HG03457 (cell line): ENCODE data around the gene TPSB2.
"Not testable (repeated sequence)": the region's sequence is repeated elsewhere in the genome, so short reads cannot be mapped to it uniquely, and the experiment has no call there.

Experiments used
- ATAC-seq: cut with Tn5 transposase; IDR thresholded peaks from one replicate; pipeline ENCODE4 v1.9.1; 2021; ENCODE audit warnings: moderate number of reproducible peaks; ENCODE audit not compliant: unreplicated experiment

TPSB2 gene

DNA sequence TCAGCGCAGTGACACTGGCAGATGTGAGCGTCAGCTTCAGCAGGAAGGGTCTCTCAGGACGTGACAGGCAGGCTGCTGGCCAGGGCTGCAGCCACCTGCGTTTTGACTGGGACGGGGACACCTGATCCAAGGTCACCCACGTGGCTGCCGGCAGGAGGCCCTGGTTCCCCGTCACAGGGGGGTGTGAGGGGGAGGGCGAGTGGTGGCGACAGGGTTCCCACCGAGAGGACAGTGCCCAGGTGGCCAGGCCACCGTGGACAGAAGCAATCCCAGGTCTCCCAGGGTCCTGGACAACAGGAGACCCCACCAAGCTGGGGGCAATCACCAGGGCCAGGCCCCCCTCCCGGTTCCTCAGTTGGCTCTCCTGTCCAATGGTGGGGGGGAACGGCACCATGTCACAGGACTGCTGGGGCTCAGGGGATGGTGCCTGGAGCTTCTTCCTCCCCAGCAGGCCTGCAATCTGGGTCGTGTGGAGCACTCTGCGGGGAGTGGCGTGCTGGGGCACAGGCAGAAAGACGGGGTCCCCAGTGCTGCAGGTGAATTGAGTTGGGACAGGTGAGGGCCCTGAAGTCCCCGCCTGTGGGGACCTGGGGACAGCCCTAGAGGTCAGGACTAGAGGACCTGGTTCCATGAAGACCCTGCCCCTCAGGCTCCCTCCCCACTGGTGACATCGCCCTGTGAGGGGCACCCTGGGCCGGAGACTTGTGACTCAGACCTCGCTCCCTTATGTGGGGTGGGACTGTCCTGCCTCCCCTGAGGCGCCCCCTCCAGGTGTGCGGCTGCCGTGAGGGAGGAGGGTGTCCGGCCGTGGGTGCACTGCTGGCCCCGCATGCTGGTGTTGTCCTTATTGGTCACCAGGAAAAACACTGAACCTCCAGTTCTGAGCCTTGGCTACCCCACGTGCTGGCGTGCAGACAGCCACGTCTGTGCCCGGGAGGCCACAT lies 14.2 kb upstream of the TPSB2 start:
- not testable (repeated sequence) for ATAC-seq

GRCh38 chr16:1243363-1243762 lies 13.4 kb upstream of the TPSB2 start:
- not testable (repeated sequence) for ATAC-seq

DNA sequence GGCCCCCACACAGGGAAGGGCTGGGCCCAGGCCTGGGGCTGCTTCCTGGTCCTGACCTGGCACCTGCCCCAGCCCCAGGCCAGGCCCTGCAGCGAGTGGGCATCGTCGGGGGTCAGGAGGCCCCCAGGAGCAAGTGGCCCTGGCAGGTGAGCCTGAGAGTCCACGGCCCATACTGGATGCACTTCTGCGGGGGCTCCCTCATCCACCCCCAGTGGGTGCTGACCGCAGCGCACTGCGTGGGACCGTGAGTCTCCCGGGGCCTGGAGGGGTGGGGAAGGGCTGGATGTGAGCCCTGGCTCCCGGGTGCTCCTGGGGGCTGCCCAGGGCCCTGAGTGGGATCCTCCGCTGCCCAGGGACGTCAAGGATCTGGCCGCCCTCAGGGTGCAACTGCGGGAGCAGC lies 11.1 kb upstream of the TPSB2 start:
- not testable (repeated sequence) for ATAC-seq

DNA sequence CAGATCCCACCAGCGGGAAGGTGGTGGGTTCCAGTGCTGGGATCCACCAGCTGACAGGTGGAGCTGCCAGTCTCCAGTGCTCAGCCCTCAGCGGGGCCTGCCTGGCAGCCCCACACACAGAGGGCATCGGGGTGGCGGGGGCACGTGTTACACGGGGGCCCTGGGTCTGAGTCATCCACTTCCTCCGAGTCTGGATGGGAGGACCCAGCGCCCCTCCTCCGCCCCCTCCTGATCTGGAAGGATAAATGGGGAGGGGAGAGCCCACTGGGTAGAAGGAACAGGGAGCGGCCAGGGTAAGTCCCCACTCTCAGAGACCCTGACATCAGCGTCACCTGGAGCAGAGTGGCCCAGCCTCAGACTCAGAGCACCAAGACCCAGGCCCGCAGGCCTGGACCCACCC lies 10.5 kb upstream of the TPSB2 start, which contains the start of gene TPSAB1:
Gene TPSAB1, plus strand, starts transcription at position 270 of the 400 bp plus-strand sequence. CDS start 234 bp downstream, outside the sequence.
- not testable (repeated sequence) for ATAC-seq

- not testable (repeated sequence) for ATAC-seq
These were observed 9.6 kb upstream of the TPSB2 start for GRCh38 chr16:1239575-1239974.

DNA sequence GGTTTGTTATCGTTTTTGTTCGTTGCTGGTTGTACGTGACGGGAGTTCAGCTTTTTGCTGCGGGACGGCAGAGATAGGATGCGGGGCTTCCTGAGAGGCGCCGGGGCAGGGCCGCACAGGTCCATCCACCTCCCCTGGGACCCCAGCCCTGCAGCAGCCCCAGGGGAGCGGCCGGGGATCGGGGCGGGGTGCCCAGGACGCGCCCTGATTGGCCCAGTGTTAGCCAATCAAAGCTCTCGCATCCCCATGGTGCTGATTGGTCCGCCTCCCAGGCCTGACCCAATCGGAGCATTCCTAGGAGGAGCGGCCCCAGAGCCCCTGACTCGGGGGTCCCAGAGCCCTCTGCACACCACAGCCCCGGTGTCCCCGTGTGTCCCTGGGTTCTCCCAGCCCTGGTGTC lies 8.9 kb upstream of the TPSB2 start:
- ATAC-seq = not testable (repeated sequence)

DNA sequence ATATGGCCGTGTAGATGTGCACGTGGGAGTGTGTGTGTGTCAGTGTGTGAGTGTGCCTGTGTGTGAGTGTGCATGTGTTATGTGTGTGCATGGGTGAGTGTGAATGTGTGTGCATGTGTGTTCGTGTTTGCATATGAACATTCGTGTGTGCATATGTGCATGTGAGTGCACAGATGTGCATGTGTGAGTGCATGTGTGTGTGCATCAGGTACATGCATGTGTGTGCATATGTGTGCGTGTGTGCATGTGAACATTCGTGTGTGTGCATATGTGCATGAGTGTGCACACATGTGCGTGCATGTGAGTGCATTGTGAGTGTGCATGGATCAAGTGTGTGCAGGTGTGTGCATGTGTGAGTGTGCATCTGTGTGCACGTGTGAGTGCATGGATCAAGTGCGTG lies 8.0 kb upstream of the TPSB2 start:
- ATAC-seq = no peak

DNA sequence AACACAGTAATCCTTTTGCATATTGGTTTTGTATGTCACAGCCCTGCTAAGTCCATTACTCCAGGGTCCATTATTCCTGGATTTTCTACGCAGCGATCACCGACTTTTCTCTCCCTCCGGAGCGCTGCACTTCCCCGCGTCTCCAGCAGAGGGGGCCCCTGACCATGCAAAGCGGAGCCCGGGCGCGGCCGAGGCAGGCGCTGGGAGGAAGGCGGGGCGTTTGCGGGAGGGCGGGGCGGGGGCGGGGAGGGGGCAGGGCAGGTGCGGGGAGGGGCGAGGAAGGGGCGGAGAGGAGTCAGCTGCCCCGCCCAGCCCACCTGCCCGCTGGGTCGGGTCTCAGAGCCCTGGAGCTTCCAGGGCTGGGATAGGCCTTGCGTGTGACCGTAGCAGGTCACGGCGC lies 6.7 kb upstream of the TPSB2 start:
- not testable (repeated sequence) for ATAC-seq

- not testable (repeated sequence) for ATAC-seq
These were observed 2.2 kb upstream of the TPSB2 start for GRCh38 chr16:1232049-1232748.

DNA sequence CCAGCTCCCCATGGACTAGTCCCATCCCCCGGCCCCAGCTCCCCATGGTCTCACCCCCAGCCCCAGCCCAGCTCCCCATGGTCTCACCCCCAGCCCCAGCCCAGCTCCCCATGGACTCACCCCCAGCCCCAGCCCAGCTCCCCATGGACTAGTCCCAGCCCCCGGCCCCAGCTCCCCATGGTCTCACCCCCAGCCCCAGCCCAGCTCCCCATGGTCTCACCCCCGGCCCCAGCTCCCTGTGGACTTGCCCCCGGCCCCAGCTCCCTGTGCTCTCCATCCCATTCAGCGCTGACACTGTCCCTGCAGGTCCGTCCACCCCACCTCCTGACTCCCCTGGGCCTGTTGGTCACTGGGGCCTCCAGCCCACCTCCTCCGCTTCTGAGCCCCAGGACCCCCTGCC lies 1.3 kb upstream of the TPSB2 start:
- ATAC-seq = not testable (repeated sequence)

DNA sequence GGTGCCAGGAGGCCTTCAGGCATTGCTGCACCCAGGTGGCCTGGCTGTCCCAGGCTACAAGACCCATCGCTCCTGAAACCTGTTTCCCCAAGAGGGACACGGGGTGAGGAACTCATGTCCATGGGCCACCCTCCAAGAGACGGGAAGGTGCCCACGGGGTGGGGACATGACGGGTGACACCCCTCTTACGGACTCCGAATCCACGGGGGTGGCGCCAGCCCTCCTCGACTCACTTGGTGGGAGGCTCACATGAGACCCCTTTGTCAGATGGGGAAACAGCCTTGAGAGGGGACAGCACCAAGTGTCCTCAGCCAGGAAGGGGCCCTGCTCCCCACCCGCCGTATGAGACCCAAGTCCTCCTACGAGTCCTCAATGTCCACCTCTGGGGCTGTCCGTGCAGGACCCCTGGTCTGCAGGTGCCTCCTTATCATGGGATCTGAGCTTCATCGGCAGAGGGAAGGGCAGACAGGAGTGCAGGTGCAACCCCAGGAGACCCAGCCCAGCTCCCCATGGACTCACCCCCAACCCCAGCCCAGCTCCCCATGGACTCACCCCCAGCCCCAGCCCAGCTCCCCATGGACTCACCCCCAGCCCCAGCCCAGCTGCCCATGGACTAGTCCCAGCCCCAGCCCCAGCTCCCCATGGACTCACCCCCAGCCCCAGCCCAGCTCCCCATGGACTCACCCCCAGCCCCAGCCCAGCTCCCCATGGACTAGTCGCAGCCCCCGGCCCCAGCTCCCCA lies 658 bp upstream of the TPSB2 start:
- ATAC-seq = not testable (repeated sequence)

DNA sequence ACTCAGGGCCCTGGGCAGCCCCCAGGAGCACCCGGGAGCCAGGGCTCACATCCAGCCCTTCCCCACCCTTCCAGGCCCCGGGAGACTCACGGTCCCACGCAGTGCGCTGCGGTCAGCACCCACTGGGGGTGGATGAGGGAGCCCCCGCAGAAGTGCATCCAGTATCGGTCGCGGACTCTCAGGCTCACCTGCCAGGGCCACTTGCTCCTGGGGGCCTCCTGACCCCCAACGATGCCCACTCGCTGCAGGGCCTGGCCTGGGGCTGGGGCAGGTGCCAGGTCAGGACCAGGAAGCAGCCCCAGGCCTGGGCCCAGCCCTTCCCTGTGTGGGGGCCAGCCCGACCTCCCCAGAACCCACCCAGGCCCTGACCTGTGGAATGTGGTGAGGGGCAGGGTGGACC lies 508 bp downstream of the TPSB2 start:
- not testable (repeated sequence) for ATAC-seq

DNA sequence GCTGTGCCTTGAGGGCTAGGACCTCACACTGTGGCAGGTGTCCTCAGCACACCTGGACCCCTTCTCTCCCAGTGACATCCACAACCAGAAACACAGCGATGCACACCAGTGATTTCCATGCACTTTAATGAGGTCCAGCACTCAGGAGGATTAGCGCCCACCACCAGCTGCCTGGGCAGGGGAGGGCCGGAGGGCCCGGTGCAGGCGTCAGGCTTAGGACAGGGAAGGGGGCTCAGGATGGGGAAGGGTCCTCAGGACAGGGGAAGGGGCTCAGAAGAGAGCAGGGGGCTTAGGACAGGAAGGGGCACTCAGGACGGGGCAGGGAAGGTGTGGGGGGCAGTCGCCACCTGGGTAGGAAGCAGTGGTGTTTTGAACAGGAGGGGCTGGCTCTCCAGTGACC lies 1.8 kb downstream of the TPSB2 start:
- ATAC-seq = not testable (repeated sequence)

GRCh38 chr16:1226692-1227091 lies 3.3 kb downstream of the TPSB2 start:
- ATAC-seq = not testable (repeated sequence)

DNA sequence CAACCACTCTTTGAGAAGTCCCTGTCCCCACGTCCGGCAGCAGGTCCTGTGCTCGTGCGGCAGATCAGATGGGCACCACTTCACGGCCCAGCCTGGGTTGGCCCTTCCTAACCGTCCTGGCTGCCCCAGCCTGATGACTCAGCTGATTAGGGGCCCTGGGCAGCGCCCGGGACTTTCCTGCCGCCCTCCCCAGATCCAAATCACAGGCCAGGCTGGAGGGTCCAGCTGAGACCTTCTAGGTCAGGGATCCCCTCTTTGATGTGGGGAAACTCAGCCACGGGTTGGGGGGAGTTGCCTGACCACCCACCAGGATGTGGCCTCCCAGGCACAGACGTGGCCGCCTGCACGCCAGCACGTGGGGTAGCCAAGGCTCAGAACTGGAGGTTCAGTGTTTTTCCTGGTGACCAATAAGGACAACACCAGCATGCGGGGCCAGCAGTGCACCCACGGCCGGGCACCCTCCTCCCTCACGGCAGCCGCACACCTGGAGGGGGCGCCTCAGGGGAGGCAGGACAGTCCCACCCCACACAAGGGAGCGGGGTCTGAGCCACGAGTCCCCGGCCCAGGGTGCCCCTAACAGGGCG lies 4.2 kb downstream of the TPSB2 start:
- not testable (repeated sequence) for ATAC-seq

DNA sequence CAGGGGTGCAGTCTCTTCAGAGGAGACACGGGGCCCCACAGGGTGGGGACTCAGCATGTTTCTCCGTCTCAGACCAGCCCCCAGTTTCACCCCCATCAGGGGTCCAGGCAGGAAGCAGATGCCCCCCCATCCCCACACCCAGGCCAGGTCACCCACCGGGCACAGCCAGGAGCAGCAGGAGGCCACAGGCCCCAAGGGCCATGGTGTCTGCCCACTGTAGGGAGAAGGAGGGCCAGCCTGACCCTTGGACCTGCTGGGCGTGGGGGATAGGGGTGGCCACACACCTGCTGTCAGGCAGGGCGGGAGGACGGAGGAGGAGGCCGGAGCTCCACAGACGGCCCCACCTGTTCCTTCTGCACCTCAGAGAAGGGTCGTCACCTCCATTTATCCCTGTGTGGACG lies 4.9 kb downstream of the TPSB2 start, which contains the start of gene TPSG1:
Gene TPSG1, minus strand, starts transcription at position 218 of the 401 bp plus-strand sequence. Its CDS starts 16 bp downstream, at position 202.
- no peak for ATAC-seq

- no peak for ATAC-seq
These were observed 5.4 kb downstream of the TPSB2 start for GRCh38 chr16:1224558-1224957.

DNA sequence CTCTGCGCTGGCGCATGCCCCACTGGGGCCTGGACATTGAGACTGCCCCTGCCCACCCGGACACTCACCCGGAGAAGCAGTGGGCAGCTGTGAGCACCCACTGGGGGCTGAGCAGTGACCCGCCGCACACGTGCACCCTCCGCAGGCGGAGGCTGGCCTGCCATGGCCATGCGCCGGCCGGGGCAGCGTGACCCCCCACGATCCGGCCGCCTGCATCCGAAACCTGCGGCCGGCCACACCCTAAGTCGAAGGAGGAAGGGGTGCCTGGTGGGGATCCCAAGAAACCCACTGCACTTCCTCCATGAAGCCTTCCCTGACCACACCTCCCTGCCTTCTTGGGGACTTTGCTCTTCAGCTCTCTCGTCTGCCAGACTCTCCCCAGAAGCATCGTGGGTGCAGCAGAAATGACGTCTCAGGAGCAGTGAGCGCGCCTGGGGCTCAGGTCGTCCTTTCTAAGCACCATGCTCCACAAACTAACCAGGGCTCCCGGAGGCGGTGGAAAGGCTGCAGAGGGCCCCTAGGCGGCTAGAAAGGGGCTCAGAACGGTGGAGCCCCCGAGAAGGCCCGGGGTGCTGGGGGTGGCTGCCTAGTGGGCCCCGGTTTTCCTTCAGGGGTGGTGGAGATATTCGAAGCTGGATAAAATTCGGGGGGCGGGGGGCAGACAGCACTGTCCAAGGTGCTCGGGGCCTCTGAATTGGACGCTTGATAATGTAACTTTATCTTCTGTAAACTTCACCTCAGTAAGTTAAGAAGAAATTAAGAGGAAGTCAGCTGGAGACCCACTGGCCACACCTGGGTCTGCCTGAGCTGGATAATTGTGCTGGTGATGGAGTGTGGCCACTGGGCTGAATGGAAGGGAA lies 6.4 kb downstream of the TPSB2 start:
- ATAC-seq = no peak

GRCh38 chr16:1222553-1223354 lies 7.2 kb downstream of the TPSB2 start:
- ATAC-seq = no peak
